B cell (primary cell): Measurements from ENCODE around the gene ZNF710. TPM values are rescaled to one million over a fixed set of nuclear protein-coding genes. Genes with fewer than 3 reads are reported as not detected.

ENCODE experiments used
- ATAC-seq: fragments of 200-7000 bp; cut with Tn5 transposase; one replicate; pipeline ENCODE4 v1.10.0; 2021; ENCODE audit warnings: low read depth, mild to moderate bottlenecking, moderate number of reproducible peaks, moderate library complexity
- CTCF ChIA-PET: fragments of 350-600 bp; sonication (Branson Sonifier 250); formaldehyde crosslinking; loops from one replicate; lab custom pipeline; 2021; ENCODE audit warnings: antibody characterized with exemption, inconsistent platforms; lab: Charles Lee
- POLR2A ChIA-PET: fragments of 350-600 bp; sonication (Branson Sonifier 250); formaldehyde crosslinking; loops from one replicate; lab custom pipeline; 2021; ENCODE audit warnings: antibody characterized with exemption; lab: Charles Lee
- DNase-seq: peaks from one replicate; pipeline ENCODE4 v3.0.0; 2013
- H2AFZ ChIP-seq: 2 replicates; pipeline ENCODE4 v1.6.1; 2012; ENCODE audit warnings: mild to moderate bottlenecking, low read depth, low read length; ENCODE audit not compliant: insufficient read depth, poor library complexity, severe bottlenecking
- H3K27ac ChIP-seq, 2 donors: 1 replicate in 1 of 2; 2 replicates in 1 of 2; pipeline ENCODE4 v1.5.1; 2012 to 2013; ENCODE audit warnings: low read length in 2 of 2, mild to moderate bottlenecking in 2 of 2, moderate library complexity in 1 of 2
- H3K27me3 ChIP-seq, 4 experiments: fragments of 200-600 bp in 1 of 4; sonication (generic) in 1 of 4; replicated peaks in 1 of 4; 1 replicate in 2 of 4; 2 replicates in 2 of 4; pipeline versions ENCODE4 v1.6.1 to v1.7.0; 2013 to 2016; ENCODE audit warnings: low read length in 3 of 4, mild to moderate bottlenecking in 2 of 4, mixed read lengths in 1 of 4, moderate library complexity in 1 of 4; ENCODE audit not compliant: insufficient read depth in 4 of 4, control insufficient read depth in 3 of 4; ENCODE audit errors: control extremely low read depth in 1 of 4
- H3K36me3 ChIP-seq, 2 experiments: replicated peaks in 1 of 2; 1 replicate in 1 of 2; 2 replicates in 1 of 2; pipeline versions ENCODE4 v1.6.1 to v1.7.1; 2013; ENCODE audit warnings: low read length in 1 of 2; ENCODE audit not compliant: insufficient read depth in 2 of 2, control insufficient read depth in 1 of 2; ENCODE audit errors: control extremely low read depth in 1 of 2, extremely low read depth in 1 of 2
- H3K4me1 ChIP-seq, 2 donors: fragments of 200-600 bp in 1 of 2; sonication (generic) in 1 of 2; 1 replicate in 1 of 2; 2 replicates in 1 of 2; pipeline versions ENCODE4 v1.5.1 to v1.6.1; 2013 to 2017; ENCODE audit warnings: low read length in 2 of 2; ENCODE audit not compliant: control insufficient read depth in 2 of 2, insufficient read depth in 2 of 2
- H3K4me2 ChIP-seq: replicated peaks from 2 replicates; pipeline ENCODE3; 2012; ENCODE audit warnings: mild to moderate bottlenecking, low read depth, low read length; ENCODE audit not compliant: poor library complexity, severe bottlenecking
- H3K4me3 ChIP-seq, 5 experiments: fragments of 200-600 bp in 1 of 5; sonication (generic) in 1 of 5; 1 replicate in 3 of 5; 2 replicates in 2 of 5; pipeline versions ENCODE4 v1.5.1 to v1.7.0; 2011 to 2016; ENCODE audit warnings: low read length in 4 of 5, mild to moderate bottlenecking in 4 of 5, low read depth in 2 of 5, control low read depth in 1 of 5, moderate library complexity in 1 of 5; ENCODE audit not compliant: insufficient read depth in 1 of 5; ENCODE audit errors: control extremely low read depth in 1 of 5, extremely low read depth in 1 of 5
- H3K79me2 ChIP-seq: fragments of 200-600 bp; sonication (generic); one replicate; pipeline ENCODE4 v1.6.0; 2016; ENCODE audit warnings: low read length; ENCODE audit not compliant: control insufficient read depth, insufficient read depth
- H3K9ac ChIP-seq: fragments of 200-600 bp; sonication (generic); 2 replicates; pipeline ENCODE4 v1.6.1; 2017; ENCODE audit warnings: mild to moderate bottlenecking, low read length, moderate library complexity
- H3K9me3 ChIP-seq, 3 donors: one replicate each; pipeline versions ENCODE4 v1.6.1 to v1.7.1; 2013; ENCODE audit warnings: low read length in 2 of 3; ENCODE audit not compliant: control insufficient read depth in 2 of 3, insufficient read depth in 1 of 3; ENCODE audit errors: control extremely low read depth in 1 of 3
- H4K20me1 ChIP-seq: 2 replicates; pipeline ENCODE4 v1.6.0; 2012; ENCODE audit warnings: mild to moderate bottlenecking, low read length; ENCODE audit not compliant: insufficient read depth, control insufficient read depth, poor library complexity, severe bottlenecking
- H3K27ac Mint-ChIP-seq: one replicate; pipeline ENCODE4 v1.8.0; 2021; ENCODE audit warnings: mixed read lengths
- H3K27me3 Mint-ChIP-seq: one replicate; pipeline ENCODE4 v1.8.0; 2021; ENCODE audit warnings: mixed read lengths
- H3K4me1 Mint-ChIP-seq: one replicate; pipeline ENCODE4 v1.8.0; 2021; ENCODE audit warnings: mixed read lengths
- H3K4me3 Mint-ChIP-seq: one replicate; pipeline ENCODE4 v1.8.0; 2021; ENCODE audit warnings: mixed read lengths
- H3K9me3 Mint-ChIP-seq: one replicate; pipeline ENCODE4 v1.8.0; 2022; ENCODE audit warnings: mixed read lengths; ENCODE audit not compliant: insufficient read depth
- CTCF ChIP-seq: fragments of 200-600 bp; IDR thresholded peaks from one replicate; pipeline ENCODE4 v1.8.0; 2022; ENCODE audit warnings: antibody characterized with exemption, mild to moderate bottlenecking
- EZH2 ChIP-seq: IDR thresholded peaks from 2 replicates; pipeline ENCODE4 v1.6.1; 2012; ENCODE audit warnings: borderline replicate concordance, low read depth, mild to moderate bottlenecking, moderate library complexity, low read length; ENCODE audit not compliant: insufficient read depth, poor library complexity, severe bottlenecking
- WGBS: methylation state at CpG from one replicate; pipeline ENCODE4 v1.1.5; 2013; ENCODE audit warnings: missing lambda C conversion rate; ENCODE audit not compliant: insufficient coverage; 5-methylcytosine and 5-hydroxymethylcytosine counted together
- intact Hi-C: fragments of 100-400 bp; cut with micrococcal nuclease; formaldehyde crosslinking; loops from one replicate; pipeline ENCODE4 v1.10.0; 2022
- polyA plus RNA-seq: library from polyadenylated mRNA; depleted of rRNA; stranded (reverse); fragments of >200 nt; gene quantifications from 2 replicates; pipeline ENCODE4 v1.2.3, GENCODE V29; 2012
- total RNA-seq, 2 donors: library from RNA; stranded (reverse); fragments of 120-200 nt in 1 of 2; gene quantifications; 1 replicate in 1 of 2; 2 replicates in 1 of 2; pipeline versions ENCODE4 v1.2.3 to v1.2.4, GENCODE V29; 2013 to 2022

ZNF710 gene
- total and polyA plus RNA-seq, 2 donors (not counting 1 experiment from before 2014, with no cell fraction given): 8.7 to 38.7 TPM

GRCh38 chr15:90113166-90113565 lies 112.0 kb downstream of the ZNF710 start:
- peaks cover 5% of the 10 kb centered on the region for H3K9me3 Mint-ChIP-seq
- Histone ChIP-seq H3K27ac (no peak overlapping the region), H4K20me1 (no peaks in the 10 kb centered on the region), H3K9me3 (peaks cover 0 to 15% (median 13%) of the 10 kb centered on the region in 3 donors), H3K4me3 (no peak overlapping the region), H3K27me3 (peaks cover 0 to 3% (median 0%) of the 10 kb centered on the region in 4 experiments), H3K4me1 (no peaks in the 10 kb centered on the region), H3K4me2 (no peak overlapping the region), H3K79me2 (no peaks in the 10 kb centered on the region), H2AFZ (no peak overlapping the region), H3K36me3 (no peaks in the 10 kb centered on the region), H3K9ac (no peak overlapping the region)
- ChIA-PET CTCF (no interaction called here), POLR2A (no interaction called here)
- no peak overlapping the region for H3K4me3 Mint-ChIP-seq
- ATAC-seq (no peak), DNase-seq (no peak)
- H3K27ac Mint-ChIP-seq: no peak overlapping the region
- no peaks in the 10 kb centered on the region for H3K4me1 Mint-ChIP-seq
- no peak for TF ChIP-seq CTCF
- no peak for TF ChIP-seq EZH2
- intact Hi-C loops: no loop called here
- WGBS: 100% methylated on average over 3 of the region's 7 CpGs
- no peaks in the 10 kb centered on the region for H3K27me3 Mint-ChIP-seq

- TF ChIP-seq CTCF (no peak), EZH2 (no peak)
- intact Hi-C loops: no loop called here
- peaks cover 0 to 15% (median 13%) of the 10 kb centered on the region in 3 donors for H3K9me3 ChIP-seq
- H3K4me3 ChIP-seq: no peak overlapping the region
- H3K27me3 Mint-ChIP-seq: no peaks in the 10 kb centered on the region
- H3K4me1 ChIP-seq: no peaks in the 10 kb centered on the region
- no peak overlapping the region for H3K27ac Mint-ChIP-seq
- no peaks in the 10 kb centered on the region for H3K27me3 ChIP-seq
- ChIA-PET CTCF (no interaction called here), POLR2A (no interaction called here)
- no peaks in the 10 kb centered on the region for H3K79me2 ChIP-seq
- DNase-seq: no peak
- ATAC-seq: no peak
- H3K9me3 Mint-ChIP-seq: peaks cover 5% of the 10 kb centered on the region
- no peak overlapping the region for H3K9ac ChIP-seq
- H3K4me3 Mint-ChIP-seq: no peak overlapping the region
- 56% methylated on average over 1 of the region's 2 CpGs for WGBS
- no peaks in the 10 kb centered on the region for H3K36me3 ChIP-seq
- no peak overlapping the region for H2AFZ ChIP-seq
- H3K4me2 ChIP-seq: no peak overlapping the region
- H4K20me1 ChIP-seq: no peaks in the 10 kb centered on the region
- H3K27ac ChIP-seq: no peak overlapping the region
- H3K4me1 Mint-ChIP-seq: no peaks in the 10 kb centered on the region
Measured at GRCh38 chr15:90114451-90114901, 113.4 kb downstream of the ZNF710 start.
